ENCODE data around the gene CADM2.
"Not testable (repeated sequence)": the region's sequence is repeated elsewhere in the genome, so short reads cannot be mapped to it uniquely, and the experiment has no call there.

CADM2 gene

DNA sequence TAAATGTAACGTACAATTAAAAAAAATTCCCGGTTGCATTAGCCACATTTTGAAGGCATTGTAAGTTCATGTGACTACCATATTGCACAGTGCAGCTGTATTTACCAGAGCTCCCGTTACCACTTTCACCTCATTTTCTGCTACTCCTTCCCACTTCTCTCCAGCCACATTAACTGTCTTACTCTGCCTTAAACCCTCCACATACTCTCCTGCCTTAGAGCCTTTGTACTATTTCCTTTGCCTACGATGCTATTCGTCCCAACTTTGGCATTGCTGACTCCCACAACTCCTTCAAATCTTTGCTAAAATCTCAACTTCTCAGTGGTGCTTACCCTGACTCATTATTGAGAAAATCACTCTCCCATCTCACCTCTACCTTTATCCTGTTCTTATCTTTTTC, 115.2 kb downstream of the CADM2 start:
- peaks cover 4% of the 10 kb centered on the region for H3K9me3 Mint-ChIP-seq
- no peak for DNase-seq (ENCODE audit: low spot score)
- no peaks in the 10 kb centered on the region for H3K36me3 Mint-ChIP-seq (ENCODE audit: low read depth)
- H3K4me3 Mint-ChIP-seq: no peak overlapping the region
- H3K27me3 Mint-ChIP-seq (ENCODE audit: low read depth): no peaks in the 10 kb centered on the region
- H3K4me1 Mint-ChIP-seq (ENCODE audit: low read depth): no peaks in the 10 kb centered on the region
- no peak overlapping the region for H3K27ac Mint-ChIP-seq

DNA sequence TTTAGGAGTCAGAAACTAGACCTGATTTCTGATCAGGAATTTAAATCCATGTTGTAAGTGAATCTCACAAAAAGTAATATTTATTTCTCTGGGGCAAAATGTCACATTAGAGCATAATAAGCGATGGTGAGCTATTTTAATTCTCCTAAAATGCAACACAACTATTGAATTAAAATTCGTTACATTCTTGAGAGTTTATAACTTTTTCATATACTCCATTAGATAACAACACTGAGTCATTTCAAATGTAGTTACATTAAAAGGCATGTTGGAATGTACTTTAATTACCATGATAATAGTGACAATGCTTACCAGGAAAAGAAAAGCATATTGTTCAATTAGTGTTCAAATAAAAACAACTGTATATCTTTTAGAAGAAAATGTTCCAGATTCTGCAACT, 116.9 kb downstream of the CADM2 start:
- Mint-ChIP-seq H3K4me1 (ENCODE audit: low read depth) (no peaks in the 10 kb centered on the region), H3K27me3 (ENCODE audit: low read depth) (no peaks in the 10 kb centered on the region), H3K27ac (no peak overlapping the region), H3K4me3 (no peak overlapping the region), H3K36me3 (ENCODE audit: low read depth) (no peaks in the 10 kb centered on the region), H3K9me3 (peaks cover 4% of the 10 kb centered on the region)
- no peak for DNase-seq (ENCODE audit: low spot score)

DNA sequence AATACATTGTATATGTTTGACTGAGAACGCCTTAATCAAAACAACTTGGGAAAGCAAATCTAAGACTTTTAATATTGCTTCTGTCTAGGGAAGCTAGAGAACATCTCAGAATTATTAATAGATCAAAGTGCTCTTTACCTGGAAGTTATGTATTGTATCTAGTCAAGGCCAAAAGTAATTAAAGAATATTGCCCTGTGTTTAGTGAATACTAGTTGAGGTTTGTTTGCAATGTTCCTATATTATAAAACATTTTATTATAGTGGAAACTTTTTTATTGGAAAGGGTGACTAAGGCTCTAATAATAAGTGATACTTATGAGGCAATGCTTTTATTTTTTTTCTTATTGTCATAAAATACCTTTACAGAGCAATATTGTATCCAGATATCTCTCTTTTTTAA, 118.2 kb downstream of the CADM2 start:
- Mint-ChIP-seq H3K4me1 (ENCODE audit: low read depth) (no peaks in the 10 kb centered on the region), H3K9me3 (peaks cover 7% of the 10 kb centered on the region), H3K4me3 (no peak overlapping the region), H3K27me3 (ENCODE audit: low read depth) (no peaks in the 10 kb centered on the region), H3K27ac (no peak overlapping the region), H3K36me3 (ENCODE audit: low read depth) (no peaks in the 10 kb centered on the region)
- no peak for DNase-seq (ENCODE audit: low spot score)

DNA sequence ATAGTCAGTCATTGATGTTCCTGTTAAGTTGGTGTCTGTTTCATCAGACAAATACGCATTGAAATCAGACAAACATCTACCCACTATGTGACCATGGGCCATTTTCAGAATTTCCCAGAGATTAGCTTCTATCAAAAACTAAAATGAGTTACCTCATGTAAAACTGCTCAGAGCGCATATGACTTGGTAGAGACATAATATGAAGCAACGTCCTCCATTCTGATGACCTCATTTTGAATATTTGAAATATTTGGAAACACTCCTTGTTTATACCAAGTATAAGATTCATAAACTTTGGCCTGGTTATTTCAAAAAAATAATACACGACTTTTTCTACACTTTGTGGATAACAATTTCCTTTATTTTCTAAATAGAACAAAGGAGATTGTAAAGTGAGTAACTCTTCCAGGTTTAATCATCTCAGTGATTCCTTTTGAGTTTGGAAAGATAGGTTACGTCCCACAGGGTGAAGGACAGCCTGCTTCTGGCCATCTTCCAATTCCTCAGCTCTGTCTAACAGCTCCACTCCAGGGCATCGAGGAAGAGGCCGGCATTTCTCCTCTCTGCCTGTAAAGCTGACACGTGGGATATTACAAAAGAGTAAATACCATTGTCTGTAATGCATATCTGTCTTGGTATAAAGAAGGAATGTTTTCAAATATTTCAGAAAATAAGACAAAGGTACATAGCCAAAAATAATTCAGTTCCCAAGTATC, 122.6 kb downstream of the CADM2 start:
- H3K36me3 Mint-ChIP-seq (ENCODE audit: low read depth): no peaks in the 10 kb centered on the region
- no peaks in the 10 kb centered on the region for H3K4me1 Mint-ChIP-seq (ENCODE audit: low read depth)
- no peaks in the 10 kb centered on the region for H3K27me3 Mint-ChIP-seq (ENCODE audit: low read depth)
- DNase-seq (ENCODE audit: low spot score): no peak
- no peak overlapping the region for H3K4me3 Mint-ChIP-seq
- no peak overlapping the region for H3K27ac Mint-ChIP-seq
- H3K9me3 Mint-ChIP-seq: peaks cover 13% of the 10 kb centered on the region

DNA sequence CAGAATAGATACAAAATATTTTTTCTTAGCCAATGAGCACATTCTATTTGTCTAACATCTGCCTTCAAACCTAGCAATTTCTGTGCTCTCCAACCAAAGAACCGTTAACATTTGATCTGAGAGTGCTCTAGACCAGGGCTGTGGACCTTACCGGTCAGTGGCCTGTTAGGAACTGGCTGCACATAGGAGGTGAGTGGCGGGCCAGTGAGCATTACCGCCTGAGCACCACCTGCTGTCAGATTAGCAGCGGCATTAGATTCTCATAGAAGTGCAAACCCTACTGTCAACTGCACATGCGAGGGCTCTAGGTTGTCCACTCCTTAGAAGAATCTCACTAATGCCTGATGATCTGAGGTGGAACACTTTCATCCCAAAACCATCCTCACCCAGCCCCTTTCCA, 131.7 kb downstream of the CADM2 start:
- Mint-ChIP-seq H3K36me3 (ENCODE audit: low read depth) (no peaks in the 10 kb centered on the region), H3K27me3 (ENCODE audit: low read depth) (no peaks in the 10 kb centered on the region), H3K27ac (no peak overlapping the region), H3K9me3 (peaks cover 18% of the 10 kb centered on the region), H3K4me3 (no peak overlapping the region), H3K4me1 (ENCODE audit: low read depth) (no peaks in the 10 kb centered on the region)
- DNase-seq (ENCODE audit: low spot score): no peak

DNA sequence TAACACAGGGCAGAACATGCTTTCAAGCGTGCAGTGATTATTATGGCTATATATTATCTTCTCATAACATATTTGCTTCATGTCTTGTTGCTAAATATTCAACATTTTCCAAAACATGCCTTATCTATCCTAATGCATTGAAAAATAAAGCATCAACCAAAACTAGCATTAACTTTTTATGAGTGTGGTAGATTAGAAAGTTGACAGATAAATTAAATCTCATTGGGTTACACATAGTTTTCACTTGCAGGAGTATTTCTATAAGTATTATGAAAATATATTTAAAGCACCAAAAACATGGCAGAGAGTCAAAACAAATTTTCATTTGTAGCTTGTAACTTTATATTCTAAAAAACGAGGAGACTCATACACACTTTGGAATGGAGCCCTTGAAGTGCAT, 141.5 kb downstream of the CADM2 start:
- no peaks in the 10 kb centered on the region for H3K27me3 Mint-ChIP-seq (ENCODE audit: low read depth)
- peaks cover 19% of the 10 kb centered on the region for H3K9me3 Mint-ChIP-seq
- no peak overlapping the region for H3K4me3 Mint-ChIP-seq
- H3K27ac Mint-ChIP-seq: no peak overlapping the region
- no peaks in the 10 kb centered on the region for H3K36me3 Mint-ChIP-seq (ENCODE audit: low read depth)
- H3K4me1 Mint-ChIP-seq (ENCODE audit: low read depth): no peaks in the 10 kb centered on the region
- no peak for DNase-seq (ENCODE audit: low spot score)

DNA sequence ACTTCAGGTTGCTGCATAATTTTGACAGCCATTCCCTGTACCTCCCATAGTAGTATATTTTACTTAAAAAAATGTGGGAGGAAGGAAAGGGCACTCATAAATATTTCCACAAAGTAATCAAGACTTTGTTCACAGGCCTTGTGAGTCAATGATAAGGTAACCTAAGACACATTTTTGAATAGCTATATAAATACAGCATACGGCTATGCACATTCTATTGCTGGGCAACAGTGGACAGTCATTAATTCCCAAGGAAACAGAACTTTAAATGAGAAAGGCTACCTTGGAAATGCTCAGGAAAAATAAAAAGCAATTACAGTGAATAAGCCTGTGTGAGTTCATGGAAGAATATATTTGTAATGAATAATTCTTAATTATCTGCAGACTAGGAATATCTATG, 144.0 kb downstream of the CADM2 start:
- no peaks in the 10 kb centered on the region for H3K27me3 Mint-ChIP-seq (ENCODE audit: low read depth)
- no peaks in the 10 kb centered on the region for H3K4me1 Mint-ChIP-seq (ENCODE audit: low read depth)
- no peak overlapping the region for H3K27ac Mint-ChIP-seq
- DNase-seq (ENCODE audit: low spot score): no peak
- no peaks in the 10 kb centered on the region for H3K36me3 Mint-ChIP-seq (ENCODE audit: low read depth)
- no peak overlapping the region for H3K4me3 Mint-ChIP-seq
- H3K9me3 Mint-ChIP-seq: peaks cover 30% of the 10 kb centered on the region

DNA sequence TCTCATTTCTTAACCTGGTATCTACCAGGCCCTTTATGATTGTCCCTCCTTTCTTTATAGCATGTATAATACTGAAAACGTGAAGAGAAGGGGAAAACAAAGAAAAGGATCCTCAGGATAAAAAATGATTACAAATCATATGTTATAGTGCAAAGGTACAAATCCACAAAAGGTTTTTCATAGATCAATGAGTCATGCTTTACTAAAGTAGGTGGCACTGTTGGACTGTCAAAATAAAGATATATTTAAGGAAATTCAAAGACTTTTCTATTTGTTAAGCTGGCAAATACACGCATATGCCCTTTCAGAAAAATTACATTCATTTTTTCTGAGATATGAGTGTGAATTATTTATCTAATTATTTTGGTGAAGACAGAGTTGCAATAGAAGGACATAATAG, 151.6 kb downstream of the CADM2 start:
- Mint-ChIP-seq H3K9me3 (peaks cover 14% of the 10 kb centered on the region), H3K27ac (no peak overlapping the region), H3K4me1 (ENCODE audit: low read depth) (no peaks in the 10 kb centered on the region), H3K4me3 (no peak overlapping the region), H3K36me3 (ENCODE audit: low read depth) (no peaks in the 10 kb centered on the region), H3K27me3 (ENCODE audit: low read depth) (no peaks in the 10 kb centered on the region)
- DNase-seq (ENCODE audit: low spot score): no peak

DNA sequence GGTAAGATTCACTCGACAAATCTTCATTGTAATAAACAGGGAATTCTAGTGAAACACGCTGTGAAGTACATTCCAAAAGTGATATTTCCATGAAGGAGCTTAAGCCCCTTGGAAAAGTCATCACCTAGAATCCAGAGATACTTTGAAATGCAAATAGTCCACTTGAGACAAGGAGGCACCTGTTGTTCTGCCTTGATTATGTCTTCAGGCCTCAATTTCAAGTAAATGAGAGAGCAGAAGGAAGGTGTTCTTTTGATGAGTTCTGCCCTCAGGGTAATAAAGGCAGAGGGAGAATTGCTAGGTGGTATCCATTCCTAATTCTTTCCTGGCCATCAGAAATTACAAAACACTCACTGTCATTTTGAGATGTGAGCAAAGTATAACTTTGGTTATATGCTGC, 162.1 kb downstream of the CADM2 start:
- no peaks in the 10 kb centered on the region for H3K27me3 Mint-ChIP-seq (ENCODE audit: low read depth)
- no peak overlapping the region for H3K4me3 Mint-ChIP-seq
- H3K4me1 Mint-ChIP-seq (ENCODE audit: low read depth): no peaks in the 10 kb centered on the region
- no peaks in the 10 kb centered on the region for H3K36me3 Mint-ChIP-seq (ENCODE audit: low read depth)
- H3K27ac Mint-ChIP-seq: no peak overlapping the region
- DNase-seq (ENCODE audit: low spot score): no peak
- peaks cover 22% of the 10 kb centered on the region for H3K9me3 Mint-ChIP-seq

DNA sequence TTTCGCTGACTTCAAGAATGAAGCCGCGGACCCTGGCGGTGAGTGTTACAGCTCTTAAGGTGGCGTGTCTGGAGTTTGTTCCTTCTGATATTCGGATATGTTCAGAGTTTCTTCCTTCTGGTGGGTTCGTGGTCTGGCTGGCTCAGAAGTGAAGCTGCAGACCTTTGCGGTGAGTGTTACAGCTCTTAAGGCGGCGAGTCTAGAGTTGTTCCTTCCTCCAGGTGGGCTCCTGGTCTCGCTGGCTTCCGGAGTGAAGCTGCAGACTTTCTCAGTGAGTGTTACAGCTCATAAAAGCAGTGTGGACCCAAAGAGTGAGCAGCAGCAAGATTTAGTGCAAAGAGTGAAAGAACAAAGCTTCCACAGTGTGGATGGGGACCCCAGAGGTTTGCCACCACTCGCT, 174.1 kb downstream of the CADM2 start:
- H3K4me3 Mint-ChIP-seq; H3K4me1 Mint-ChIP-seq (ENCODE audit: low read depth); H3K27me3 Mint-ChIP-seq (ENCODE audit: low read depth); H3K36me3 Mint-ChIP-seq (ENCODE audit: low read depth); DNase-seq (ENCODE audit: low spot score); H3K27ac Mint-ChIP-seq; H3K9me3 Mint-ChIP-seq: not testable (repeated sequence)

DNA sequence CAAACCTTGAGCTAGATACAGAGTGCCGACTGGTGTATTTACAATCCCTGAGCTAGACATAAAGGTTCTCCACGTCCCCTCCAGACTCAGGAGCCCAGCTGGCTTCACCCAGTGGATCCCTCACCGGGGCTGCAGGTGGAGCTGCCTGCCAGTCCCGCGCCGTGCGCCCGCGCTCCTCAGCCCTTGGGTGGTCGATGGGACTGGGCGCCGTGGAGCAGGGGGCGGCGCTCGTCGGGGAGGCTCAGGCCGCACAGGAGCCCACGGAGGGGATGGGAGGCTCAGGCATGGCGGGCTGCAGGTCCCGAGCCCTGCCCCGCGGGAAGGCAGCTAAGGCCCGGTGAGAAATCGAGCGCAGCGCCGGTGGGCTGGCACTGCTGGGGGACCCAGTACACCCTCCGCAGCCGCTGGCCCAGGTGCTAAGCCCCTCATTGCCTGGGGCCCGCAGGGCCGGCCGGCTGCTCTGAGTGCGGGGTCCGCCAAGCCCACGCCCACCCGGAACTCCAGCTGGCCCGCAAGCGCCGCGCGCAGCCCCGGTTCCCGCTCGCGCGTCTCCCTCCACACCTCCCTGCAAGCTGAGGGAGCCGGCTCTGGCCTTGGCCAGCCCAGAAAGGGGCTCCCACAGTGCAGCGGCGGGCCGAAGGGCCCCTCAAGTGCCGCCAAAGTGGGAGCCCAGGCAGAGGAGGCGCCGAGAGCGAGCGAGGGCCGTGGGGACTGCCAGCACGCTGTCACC, 175.1 kb downstream of the CADM2 start:
- DNase-seq (ENCODE audit: low spot score); H3K27me3 Mint-ChIP-seq (ENCODE audit: low read depth); H3K4me1 Mint-ChIP-seq (ENCODE audit: low read depth): not testable (repeated sequence)

DNA sequence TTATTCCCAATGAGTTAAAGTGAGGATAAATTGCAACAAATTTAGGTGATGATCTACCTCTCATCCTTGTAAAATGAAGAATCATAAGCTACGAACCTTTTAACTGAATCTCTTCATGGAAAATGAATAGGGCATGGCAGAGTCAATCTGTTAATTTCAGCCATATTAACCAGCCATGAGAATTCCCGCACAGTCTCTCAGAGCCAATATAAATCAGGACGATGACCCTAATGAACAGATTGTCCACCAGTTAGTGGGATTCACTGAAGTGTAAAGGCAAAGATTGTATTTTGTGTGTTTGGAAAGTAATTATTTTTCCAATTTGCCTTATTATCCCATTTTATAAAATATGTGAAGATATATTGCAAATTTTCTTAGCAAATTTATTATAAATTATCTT, 183.8 kb downstream of the CADM2 start:
- Mint-ChIP-seq H3K27me3 (ENCODE audit: low read depth) (no peaks in the 10 kb centered on the region), H3K36me3 (ENCODE audit: low read depth) (no peaks in the 10 kb centered on the region), H3K4me3 (no peak overlapping the region), H3K4me1 (ENCODE audit: low read depth) (no peaks in the 10 kb centered on the region), H3K27ac (no peak overlapping the region), H3K9me3 (peaks cover 16% of the 10 kb centered on the region)
- no peak for DNase-seq (ENCODE audit: low spot score)

More for the DNA sequence above, 175.1 kb downstream of the CADM2 start:
- not testable (repeated sequence) for H3K36me3 Mint-ChIP-seq (ENCODE audit: low read depth); H3K9me3 Mint-ChIP-seq; H3K27ac Mint-ChIP-seq; H3K4me3 Mint-ChIP-seq

DNA sequence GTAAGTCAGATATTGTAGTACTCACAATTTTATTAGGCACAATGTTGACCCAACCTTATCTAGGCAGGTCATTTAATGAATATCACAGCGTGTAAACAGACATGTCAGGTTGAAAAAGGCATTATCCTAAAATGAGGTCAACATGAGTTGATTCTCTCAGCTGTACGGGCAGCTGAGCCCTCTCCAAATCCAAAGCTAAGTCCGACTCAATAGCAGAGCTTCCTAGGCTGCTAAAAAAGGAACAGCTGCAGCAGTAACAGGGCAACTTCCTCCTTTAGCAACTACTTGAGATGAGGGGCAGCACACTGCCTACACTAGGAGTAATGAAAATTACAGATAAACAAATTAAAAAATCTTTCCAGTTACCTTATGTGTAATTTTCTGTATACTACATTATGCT, 189.2 kb downstream of the CADM2 start:
- Mint-ChIP-seq H3K27me3 (ENCODE audit: low read depth) (no peaks in the 10 kb centered on the region), H3K4me1 (ENCODE audit: low read depth) (no peaks in the 10 kb centered on the region)

DNA sequence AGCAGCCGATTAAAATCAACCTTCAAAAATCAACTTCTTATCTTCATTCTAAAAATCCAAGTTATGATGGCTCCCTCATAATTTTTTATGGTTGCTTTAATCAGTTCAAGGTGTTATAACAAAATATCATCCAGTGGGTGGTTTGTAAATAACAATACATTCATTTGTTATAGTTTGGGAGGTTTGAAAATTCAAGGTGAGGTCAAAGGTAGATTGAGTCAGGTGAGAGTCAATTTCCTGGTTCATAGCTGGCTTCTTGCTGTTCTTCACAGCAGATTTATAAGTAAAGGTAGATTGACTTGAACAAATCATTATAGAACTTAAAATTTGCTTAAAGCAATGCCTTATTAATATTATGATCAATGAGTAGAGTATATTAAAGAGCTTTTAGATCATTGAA, 192.8 kb downstream of the CADM2 start:
- no peaks in the 10 kb centered on the region for H3K4me1 Mint-ChIP-seq (ENCODE audit: low read depth)
- H3K36me3 Mint-ChIP-seq (ENCODE audit: low read depth): no peaks in the 10 kb centered on the region
- no peak overlapping the region for H3K4me3 Mint-ChIP-seq
- H3K27ac Mint-ChIP-seq: no peak overlapping the region
- peaks cover 14% of the 10 kb centered on the region for H3K9me3 Mint-ChIP-seq
- H3K27me3 Mint-ChIP-seq (ENCODE audit: low read depth): no peaks in the 10 kb centered on the region
- DNase-seq (ENCODE audit: low spot score): no peak

More for the DNA sequence above, 189.2 kb downstream of the CADM2 start:
- no peak for DNase-seq (ENCODE audit: low spot score)
- no peak overlapping the region for H3K27ac Mint-ChIP-seq
- H3K36me3 Mint-ChIP-seq (ENCODE audit: low read depth): no peaks in the 10 kb centered on the region
- no peak overlapping the region for H3K4me3 Mint-ChIP-seq
- H3K9me3 Mint-ChIP-seq: peaks cover 27% of the 10 kb centered on the region

DNA sequence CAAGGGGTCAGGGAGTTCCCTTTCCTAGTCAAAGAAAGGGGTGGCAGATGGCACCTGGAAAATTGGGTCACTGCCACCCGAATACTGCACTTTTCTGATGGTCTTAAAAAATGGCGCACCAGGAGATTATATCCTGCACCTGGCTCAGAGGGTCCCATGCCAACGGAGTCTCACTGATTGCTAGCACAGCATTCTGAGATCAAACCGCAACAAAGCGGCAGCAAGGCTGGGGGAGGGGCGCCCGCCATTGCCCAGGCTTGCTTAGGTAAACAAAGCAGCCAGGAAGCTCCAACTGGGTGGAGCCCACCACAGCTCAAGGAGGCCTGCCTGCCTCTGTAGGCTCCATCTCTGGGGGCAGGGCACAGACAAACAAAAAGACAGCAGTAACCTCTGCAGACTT, 194.5 kb downstream of the CADM2 start:
- not testable (repeated sequence) for H3K4me3 Mint-ChIP-seq; DNase-seq (ENCODE audit: low spot score); H3K4me1 Mint-ChIP-seq (ENCODE audit: low read depth); H3K36me3 Mint-ChIP-seq (ENCODE audit: low read depth); H3K27ac Mint-ChIP-seq; H3K27me3 Mint-ChIP-seq (ENCODE audit: low read depth)
- H3K9me3 Mint-ChIP-seq: peaks cover 11% of the 10 kb centered on the region

Measured in T-helper 2 cell treated with Interferon-gamma antibody and Interleukin-4, amounts not matched to agents 5 μg/mL and 100 μg/mL, for 36 hours (primary cell).